H1 (cell line): Measurements from ENCODE around the gene HECTD3. TPM values are rescaled to one million over a fixed set of nuclear protein-coding genes. Genes with fewer than 3 reads are reported as not detected.

Source experiments
- CHD7 ChIP-seq: fragments of 300-600 bp; sonication (generic); IDR thresholded peaks from 2 replicates; pipeline ENCODE4 v1.7.1; 2012; ENCODE audit warnings: low read length, moderate library complexity, mild to moderate bottlenecking, inconsistent platforms; ENCODE audit not compliant: insufficient replicate concordance
- SUZ12 ChIP-seq: fragments of 200-600 bp; sonication (generic); IDR thresholded peaks from 2 replicates; pipeline ENCODE4 v1.6.1; 2012; ENCODE audit warnings: mild to moderate bottlenecking, inconsistent platforms, low read length, moderate library complexity, mixed read lengths
- polyA plus RNA-seq, 7 experiments: library from polyadenylated mRNA; depleted of rRNA in 3 of 7; stranded (reverse) in 5 of 7; unstranded in 2 of 7; fragments of >200 nt in 5 of 7; fragments of 200-250 nt in 2 of 7; gene quantifications; 1 replicate in 5 of 7; 2 replicates in 1 of 7; 4 replicates in 1 of 7; pipeline versions ENCODE4 v1.2.1 to v1.2.3, GENCODE V29; 2011 to 2013; ENCODE audit warnings: missing spikeins in 2 of 7, mixed read lengths in 2 of 7
- total RNA-seq: library from RNA; stranded (reverse); fragmentation: NEBNext Ultra II Directional; extraction: Animal tissue kit (Norgen Biotek cat#: 25700); gene quantifications from 2 replicates; pipeline ENCODE4 v1.2.1, GENCODE V29; 2021

HECTD3 gene
- total and polyA plus RNA-seq, 2 of the 8 experiments (the other 6 are each of a cell fraction or from before 2014, with no cell fraction given): 32.9 to 52.7 TPM

GRCh38 chr1:44995467-44996238 is 15.5 kb downstream of the HECTD3 start (continued):
- TF ChIP-seq CHD7 (no peak), SUZ12 (no peak)
